SU-DHL-6 (cell line): ENCODE results near the gene MED10.

Experiments
- H2AFZ ChIP-seq: fragments of 200-600 bp; sonication (generic); 2 replicates; pipeline ENCODE4 v1.6.1; 2014; ENCODE audit warnings: low read depth, mild to moderate bottlenecking, moderate library complexity, mixed read lengths, antibody characterized with exemption, low read length; ENCODE audit not compliant: severe bottlenecking
- H3F3A ChIP-seq: fragments of 200-600 bp; shearing (Covaris generic); 2 replicates; pipeline ENCODE4 v1.6.0; 2016; ENCODE audit warnings: antibody characterized with exemption, mild to moderate bottlenecking; ENCODE audit not compliant: insufficient read depth
- H3K27ac ChIP-seq: fragments of 200-600 bp; sonication (generic); 2 replicates; pipeline ENCODE4 v1.5.1; 2016; ENCODE audit warnings: low read depth, mild to moderate bottlenecking, low read length, moderate library complexity, mixed read lengths
- H3K27me3 ChIP-seq: fragments of 200-600 bp; sonication (generic), shearing (Covaris generic); 2 replicates; pipeline ENCODE4 v1.6.0; 2014; ENCODE audit warnings: mild to moderate bottlenecking, low read length
- H3K36me3 ChIP-seq: fragments of 200-600 bp; sonication (generic); 2 replicates; pipeline ENCODE4 v1.6.1; 2014; ENCODE audit warnings: mild to moderate bottlenecking, low read length, mixed read lengths
- H3K4me2 ChIP-seq: fragments of 300-600, 200-600 bp; shearing (Covaris generic), sonication (generic); 2 replicates; pipeline ENCODE4 v1.6.0; 2014; ENCODE audit warnings: low read length, low read depth, mild to moderate bottlenecking; ENCODE audit not compliant: poor library complexity, severe bottlenecking
- H3K4me3 ChIP-seq: fragments of 200-600 bp; sonication (generic); 2 replicates; pipeline ENCODE4 v1.5.1; 2014; ENCODE audit warnings: antibody characterized with exemption, low read length, mild to moderate bottlenecking, mixed read lengths; ENCODE audit not compliant: insufficient read depth, poor library complexity, severe bottlenecking
- H3K79me2 ChIP-seq: fragments of 200-600 bp; sonication (generic); 2 replicates; pipeline ENCODE4 v1.6.1; 2014; ENCODE audit warnings: mild to moderate bottlenecking, low read length, moderate library complexity; ENCODE audit not compliant: insufficient read depth
- H3K9ac ChIP-seq: fragments of 200-600 bp; sonication (generic); 2 replicates; pipeline ENCODE4 v1.7.0; 2014; ENCODE audit warnings: mild to moderate bottlenecking, low read length
- H3K9me2 ChIP-seq: fragments of 200-600 bp; sonication (generic); replicated peaks from 2 replicates; pipeline ENCODE4 v1.6.1; 2014; ENCODE audit warnings: low read length; ENCODE audit not compliant: insufficient read depth
- H3K9me3 ChIP-seq: fragments of 200-600 bp; sonication (generic); 2 replicates; pipeline ENCODE4 v1.6.1; 2014; ENCODE audit warnings: low read length, mixed read lengths; ENCODE audit not compliant: insufficient read depth
- H4K20me1 ChIP-seq: fragments of 200-600 bp; sonication (generic); 2 replicates; pipeline ENCODE4 v1.6.1; 2014; ENCODE audit warnings: low read depth, mild to moderate bottlenecking, antibody characterized with exemption, low read length, moderate library complexity, mixed read lengths
- CTCF ChIP-seq: fragments of 200-600 bp; sonication (generic); IDR thresholded peaks from one replicate; pipeline ENCODE4 v1.5.1; 2017; ENCODE audit warnings: antibody characterized with exemption, mild to moderate bottlenecking, low read length, moderate library complexity; ENCODE audit not compliant: insufficient read depth, poor library complexity, severe bottlenecking
- EZH2phosphoT487 ChIP-seq: fragments of 200-600 bp; sonication (generic), shearing (Covaris generic); conservative IDR thresholded peaks from 2 replicates; pipeline ENCODE4 v1.6.1; 2018; ENCODE audit warnings: mild to moderate bottlenecking, antibody characterized with exemption, low read length, moderate library complexity, mixed read lengths

The MED10 gene

GRCh38 chr5:6350277-6351090 is 27.9 kb downstream of the MED10 start:
- no peaks in the 10 kb centered on the region for H4K20me1 ChIP-seq
- H3K27ac ChIP-seq: no peak overlapping the region
- H3K4me3 ChIP-seq: no peak overlapping the region
- H3K4me2 ChIP-seq: no peak overlapping the region
- no peaks in the 10 kb centered on the region for H3K9me3 ChIP-seq
- no peak overlapping the region for H3K9ac ChIP-seq
- TF ChIP-seq EZH2phosphoT487: no peak
- TF ChIP-seq CTCF: no peak
- no peaks in the 10 kb centered on the region for H3K79me2 ChIP-seq
- no peaks in the 10 kb centered on the region for H3K27me3 ChIP-seq
- no peak overlapping the region for H2AFZ ChIP-seq
- no peaks in the 10 kb centered on the region for H3F3A ChIP-seq
- H3K36me3 ChIP-seq: no peaks in the 10 kb centered on the region
- no peaks in the 10 kb centered on the region for H3K9me2 ChIP-seq

- H3K36me3 ChIP-seq: no peaks in the 10 kb centered on the region
Measured at GRCh38 chr5:6349387-6349786, 29.0 kb downstream of the MED10 start.

GRCh38 chr5:6348476-6349000 is 29.8 kb downstream of the MED10 start:
- no peak overlapping the region for H3K4me3 ChIP-seq
- no peaks in the 10 kb centered on the region for H3K79me2 ChIP-seq
- H3F3A ChIP-seq: no peaks in the 10 kb centered on the region
- no peak overlapping the region for H3K27ac ChIP-seq
- no peak overlapping the region for H3K9ac ChIP-seq
- H3K36me3 ChIP-seq: no peaks in the 10 kb centered on the region
- H3K9me2 ChIP-seq: no peaks in the 10 kb centered on the region
- H3K4me2 ChIP-seq: no peak overlapping the region
- H4K20me1 ChIP-seq: no peaks in the 10 kb centered on the region
- H3K9me3 ChIP-seq: no peaks in the 10 kb centered on the region
- H3K27me3 ChIP-seq: no peaks in the 10 kb centered on the region
- no peak overlapping the region for H2AFZ ChIP-seq
- TF ChIP-seq EZH2phosphoT487 (no peak), CTCF (no peak)

More at GRCh38 chr5:6349387-6349786, 29.0 kb downstream of the MED10 start:
- Histone ChIP-seq H3K9me2 (no peaks in the 10 kb centered on the region), H3F3A (no peaks in the 10 kb centered on the region), H3K27me3 (no peaks in the 10 kb centered on the region), H3K9ac (no peak overlapping the region), H3K4me2 (no peak overlapping the region), H3K79me2 (no peaks in the 10 kb centered on the region), H2AFZ (no peak overlapping the region), H3K9me3 (no peaks in the 10 kb centered on the region), H3K4me3 (no peak overlapping the region), H4K20me1 (no peaks in the 10 kb centered on the region), H3K27ac (no peak overlapping the region)
- no peak for TF ChIP-seq CTCF
- no peak for TF ChIP-seq EZH2phosphoT487
